SK-N-SH (cell line): ENCODE data around the gene PROP1. TPM values are rescaled to one million over a fixed set of nuclear protein-coding genes. Genes with fewer than 3 reads are reported as not detected.

Source experiments
- CTCF ChIA-PET: fragments of 300-600, 350-600 bp; formaldehyde crosslinking; extraction: SDS; loops from one replicate; lab custom pipeline; 2021; lab: Yijun Ruan, JAX
- POLR2A ChIA-PET: fragments of 350-600 bp; sonication (Branson Sonifier 250); formaldehyde crosslinking; extraction: SDS; loops from one replicate; lab custom pipeline; 2020; ENCODE audit warnings: antibody characterized with exemption, inconsistent platforms; lab: Yijun Ruan, JAX
- DNase-seq: peaks from one replicate; pipeline ENCODE4 v3.0.0; 2012
- H2AFZ ChIP-seq: fragments of 200-600 bp; sonication (generic); 2 replicates; pipeline ENCODE4 v1.8.1; 2016; ENCODE audit warnings: antibody characterized with exemption, mild to moderate bottlenecking, low read depth
- H3F3A ChIP-seq: fragments of 200-600 bp; sonication (generic); replicated peaks from 2 replicates; pipeline ENCODE3; 2016; ENCODE audit warnings: antibody characterized with exemption, mild to moderate bottlenecking; ENCODE audit not compliant: insufficient read depth
- H3K27ac ChIP-seq, 2 experiments: fragments of 200-500 bp in 1 of 2; fragments of 200-600 bp in 1 of 2; sonication (Bioruptor generic) in 1 of 2; sonication (generic), shearing (Covaris generic) in 1 of 2; 2 replicates each; pipeline versions ENCODE4 v1.5.1 to v1.6.1; 2014 to 2016; ENCODE audit warnings: low read depth in 2 of 2, inconsistent platforms in 1 of 2, low read length in 1 of 2, mild to moderate bottlenecking in 1 of 2, mixed read lengths in 1 of 2
- H3K27me3 ChIP-seq: fragments of 200-600 bp; sonication (generic), shearing (Covaris generic); 2 replicates; pipeline ENCODE4 v1.6.1; 2016; ENCODE audit warnings: mixed run types; ENCODE audit not compliant: insufficient read depth
- H3K36me3 ChIP-seq, 2 experiments: fragments of 200-500 bp in 1 of 2; fragments of 200-600 bp in 1 of 2; sonication (Bioruptor generic) in 1 of 2; sonication (generic) in 1 of 2; replicated peaks in 1 of 2; 2 replicates each; pipeline versions ENCODE3 to v1.5.1; 2014 to 2016; ENCODE audit warnings: low read length in 1 of 2, mild to moderate bottlenecking in 1 of 2; ENCODE audit not compliant: insufficient read depth in 2 of 2, control insufficient read depth in 1 of 2
- H3K4me1 ChIP-seq, 2 experiments: fragments of 200-500 bp in 1 of 2; fragments of 200-600 bp in 1 of 2; sonication (Bioruptor generic) in 1 of 2; sonication (generic), shearing (Covaris generic) in 1 of 2; 2 replicates each; pipeline versions ENCODE4 v1.5.1 to v1.6.1; 2014 to 2016; ENCODE audit warnings: low read depth in 1 of 2, low read length in 1 of 2, mixed run types in 1 of 2; ENCODE audit not compliant: insufficient read depth in 2 of 2, control insufficient read depth in 1 of 2
- H3K4me2 ChIP-seq: fragments of 200-600 bp; sonication (generic), shearing (Covaris generic); 2 replicates; pipeline ENCODE4 v1.6.1; 2017; ENCODE audit warnings: mixed run types
- H3K4me3 ChIP-seq, 2 experiments: fragments of 200-500 bp in 1 of 2; fragments of 200-600 bp in 1 of 2; sonication (Bioruptor generic) in 1 of 2; sonication (generic), shearing (Covaris generic) in 1 of 2; 2 replicates each; pipeline versions ENCODE4 v1.5.1 to v1.8.1; 2014 to 2016; ENCODE audit warnings: low read depth in 2 of 2, inconsistent platforms in 1 of 2, low read length in 1 of 2, mild to moderate bottlenecking in 1 of 2, mixed read lengths in 1 of 2, moderate library complexity in 1 of 2
- H3K79me2 ChIP-seq: fragments of 200-600 bp; sonication (generic); 2 replicates; pipeline ENCODE4 v1.8.1; 2017; ENCODE audit warnings: mild to moderate bottlenecking; ENCODE audit not compliant: insufficient read depth
- H3K9ac ChIP-seq: fragments of 200-600 bp; sonication (generic); 2 replicates; pipeline ENCODE4 v1.6.1; 2017; ENCODE audit warnings: mixed run types
- H3K9me2 ChIP-seq: fragments of 200-600 bp; sonication (generic); 2 replicates; pipeline ENCODE4 v1.6.1; 2017; ENCODE audit warnings: mixed run types
- H3K9me3 ChIP-seq: fragments of 200-600 bp; sonication (generic); 2 replicates; pipeline ENCODE4 v1.6.1; 2017; ENCODE audit warnings: mixed run types, mild to moderate bottlenecking, moderate library complexity
- H4K20me1 ChIP-seq: fragments of 200-600 bp; sonication (generic); 2 replicates; pipeline ENCODE4 v1.6.1; 2017; ENCODE audit warnings: mild to moderate bottlenecking, mixed run types; ENCODE audit not compliant: insufficient read depth
- ELF1 ChIP-seq: IDR thresholded peaks from 2 replicates; pipeline ENCODE4 v1.4.0; 2012
- EP300 ChIP-seq, 2 experiments: IDR thresholded peaks; 2 replicates each; pipeline versions ENCODE4 v1.4.0 to v1.6.1; 2012; ENCODE audit warnings: borderline replicate concordance in 1 of 2, low read depth in 1 of 2, low read length in 1 of 2
- EZH2phosphoT487 ChIP-seq: fragments of 200-600 bp; sonication (generic); IDR thresholded peaks from 2 replicates; pipeline ENCODE4 v1.6.1; 2017; ENCODE audit warnings: low read depth, mixed run types, mild to moderate bottlenecking, antibody characterized with exemption, moderate library complexity, borderline replicate concordance
- FOSL2 ChIP-seq: IDR thresholded peaks from 2 replicates; pipeline ENCODE4 v1.4.0; 2012; ENCODE audit warnings: low read depth, mild to moderate bottlenecking, moderate library complexity, borderline replicate concordance
- FOXJ3 ChIP-seq: sonication (generic); formaldehyde crosslinking; IDR thresholded peaks from 2 replicates; pipeline ENCODE4 v1.5.1; 2020; ENCODE audit warnings: mild to moderate bottlenecking, missing genetic modification reagents
- FOXM1 ChIP-seq: IDR thresholded peaks from 2 replicates; pipeline ENCODE4 v1.4.0; 2012; ENCODE audit warnings: low read depth, mild to moderate bottlenecking
- GABPA ChIP-seq: IDR thresholded peaks from 2 replicates; pipeline ENCODE4 v1.4.0; 2012; ENCODE audit warnings: low read depth, mild to moderate bottlenecking
- MXI1 ChIP-seq: IDR thresholded peaks from 2 replicates; pipeline ENCODE4 v1.6.1; 2012; ENCODE audit warnings: mild to moderate bottlenecking, low read depth, low read length, improper control_type of control experiment
- NFIC ChIP-seq: IDR thresholded peaks from 2 replicates; pipeline ENCODE4 v1.4.0; 2012; ENCODE audit warnings: borderline replicate concordance
- POLR2AphosphoS5 ChIP-seq: IDR thresholded peaks from 2 replicates; pipeline ENCODE4 v1.6.1; 2012; ENCODE audit warnings: low read depth, low read length
- RCOR1 ChIP-seq: fragments of 150-350 bp; IDR thresholded peaks from 2 replicates; pipeline ENCODE4 v1.6.1; 2017; ENCODE audit warnings: antibody characterized with exemption, low read length
- SIN3A ChIP-seq: IDR thresholded peaks from 2 replicates; pipeline ENCODE4 v1.6.1; 2012; ENCODE audit warnings: low read depth, mild to moderate bottlenecking, low read length, moderate library complexity, borderline replicate concordance
- TCF12 ChIP-seq: IDR thresholded peaks from 2 replicates; pipeline ENCODE4 v1.4.0; 2012
- TEAD4 ChIP-seq: IDR thresholded peaks from 2 replicates; pipeline ENCODE4 v1.4.0; 2012; ENCODE audit warnings: mild to moderate bottlenecking, borderline replicate concordance; ENCODE audit not compliant: insufficient read depth
- YY1 ChIP-seq: IDR thresholded peaks from 2 replicates; pipeline ENCODE4 v1.4.0; 2012; ENCODE audit warnings: low read depth, mild to moderate bottlenecking
- WGBS: methylation state at CpG from one replicate; pipeline ENCODE4 v1.1.6; 2017; ENCODE audit warnings: low lambda C conversion rate; 5-methylcytosine and 5-hydroxymethylcytosine counted together
- polyA plus RNA-seq, 3 experiments: library from polyadenylated mRNA; depleted of rRNA; stranded (reverse); fragments of >200 nt; gene quantifications; 2 replicates each; pipeline ENCODE4 v1.2.3, GENCODE V29; 2012
- TF ChIP-seq, protein P1 (sequence below): fragments of 150-350 bp; IDR thresholded peaks from 2 replicates; pipeline ENCODE4 v1.6.1; 2017; ENCODE audit warnings: antibody characterized with exemption, low read length, low read depth, borderline replicate concordance
- TF ChIP-seq, protein P2 (sequence below): IDR thresholded peaks from 2 replicates; pipeline ENCODE4 v1.4.0; 2012; ENCODE audit warnings: low read depth, borderline replicate concordance
- TF ChIP-seq, protein P3 (sequence below): IDR thresholded peaks from 2 replicates; pipeline ENCODE4; 2012
- TF ChIP-seq, protein P4 (sequence below): IDR thresholded peaks from 2 replicates; pipeline ENCODE4 v1.4.0; 2012; ENCODE audit warnings: low read depth
- TF ChIP-seq, protein P5 (sequence below): IDR thresholded peaks from 2 replicates; pipeline ENCODE4 v1.6.1; 2012; ENCODE audit warnings: mild to moderate bottlenecking, low read depth, low read length, moderate library complexity
- TF ChIP-seq, protein P6 (sequence below): fragments of 200-600 bp; sonication (generic); IDR thresholded peaks from 2 replicates; pipeline ENCODE4 v1.6.1; 2017; ENCODE audit warnings: antibody characterized with exemption, mild to moderate bottlenecking, moderate library complexity

The PROP1 gene
- polyA plus RNA-seq, 1 of the 3 experiments (the other 2 are of a cell fraction): not detected

DNA sequence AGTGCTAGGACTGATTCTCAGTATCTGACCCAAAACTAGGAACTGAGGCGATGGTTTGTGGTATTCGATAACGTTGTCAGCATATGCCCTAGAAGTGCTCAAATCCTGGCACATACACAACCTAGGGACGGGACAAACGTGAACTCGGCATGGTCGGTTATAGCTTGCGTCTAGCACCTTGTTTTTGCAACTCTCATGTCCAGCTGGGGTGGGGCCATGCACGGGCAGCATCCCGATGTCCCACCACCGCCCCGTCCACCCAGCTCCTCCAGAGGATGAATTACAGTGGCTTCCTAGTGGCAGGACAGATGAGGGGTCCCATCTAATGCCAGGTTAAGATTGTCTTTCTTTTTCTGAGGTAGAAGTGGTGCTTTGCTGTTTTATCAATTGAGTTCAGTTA is 31.6 kb downstream of the PROP1 start:
- Histone ChIP-seq H3F3A (no peaks in the 10 kb centered on the region), H3K4me1 (no peaks in the 10 kb centered on the region), H2AFZ (no peak overlapping the region), H3K9ac (no peak overlapping the region)
- CTCF ChIA-PET: no interaction called here
- TF ChIP-seq POLR2AphosphoS5: no peak
- no peak for TF ChIP-seq YY1
- TF ChIP-seq EZH2phosphoT487: no peak
- TF ChIP-seq, all 33 proteins: peak for 0
- no peaks in the 10 kb centered on the region for H3K9me2 ChIP-seq
- POLR2A ChIA-PET: no interaction called here
- 84% methylated on average over 12 of the region's 12 CpGs for WGBS
- H3K36me3 ChIP-seq: no peaks in the 10 kb centered on the region
- H3K79me2 ChIP-seq: no peaks in the 10 kb centered on the region
- no peak overlapping the region for H3K4me3 ChIP-seq
- DNase-seq: no peak
- H3K27ac ChIP-seq: no peak overlapping the region
- no peaks in the 10 kb centered on the region for H4K20me1 ChIP-seq
- no peak overlapping the region for H3K4me2 ChIP-seq
- H3K27me3 ChIP-seq: no peaks in the 10 kb centered on the region
- no peaks in the 10 kb centered on the region for H3K9me3 ChIP-seq

DNA sequence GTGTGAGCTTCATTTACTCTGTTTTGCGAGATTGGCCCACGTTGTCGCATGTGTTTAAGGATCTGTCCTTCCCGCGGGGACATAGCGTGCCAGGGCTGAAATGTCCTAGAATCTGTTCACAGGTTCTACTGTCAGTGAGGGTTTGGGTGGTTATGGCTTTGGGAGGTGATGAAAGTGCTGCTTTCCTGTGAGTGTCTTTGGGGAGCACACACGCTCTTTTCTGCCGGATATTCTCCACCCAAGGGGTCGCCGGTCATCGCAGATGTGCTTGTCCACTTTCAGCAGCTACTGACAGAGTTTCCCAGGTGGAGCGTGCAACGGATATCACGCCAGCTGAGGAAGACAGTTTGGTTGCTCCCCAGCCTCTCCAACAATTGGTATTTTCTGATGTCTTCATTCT is 32.1 kb downstream of the PROP1 start:
- no peak overlapping the region for H3K27ac ChIP-seq
- H3K4me1 ChIP-seq: no peaks in the 10 kb centered on the region
- DNase-seq: no peak
- 85% methylated on average over 14 of the region's 14 CpGs for WGBS
- no peaks in the 10 kb centered on the region for H4K20me1 ChIP-seq
- TF ChIP-seq, protein P1, sequence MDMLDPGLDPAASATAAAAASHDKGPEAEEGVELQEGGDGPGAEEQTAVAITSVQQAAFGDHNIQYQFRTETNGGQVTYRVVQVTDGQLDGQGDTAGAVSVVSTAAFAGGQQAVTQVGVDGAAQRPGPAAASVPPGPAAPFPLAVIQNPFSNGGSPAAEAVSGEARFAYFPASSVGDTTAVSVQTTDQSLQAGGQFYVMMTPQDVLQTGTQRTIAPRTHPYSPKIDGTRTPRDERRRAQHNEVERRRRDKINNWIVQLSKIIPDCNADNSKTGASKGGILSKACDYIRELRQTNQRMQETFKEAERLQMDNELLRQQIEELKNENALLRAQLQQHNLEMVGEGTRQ: no peak
- no peak for TF ChIP-seq POLR2AphosphoS5
- TF ChIP-seq GABPA: no peak
- no peak for TF ChIP-seq FOXJ3 (CRISPR knock-in tag)
- no peak for TF ChIP-seq FOSL2
- TF ChIP-seq, protein P2, sequence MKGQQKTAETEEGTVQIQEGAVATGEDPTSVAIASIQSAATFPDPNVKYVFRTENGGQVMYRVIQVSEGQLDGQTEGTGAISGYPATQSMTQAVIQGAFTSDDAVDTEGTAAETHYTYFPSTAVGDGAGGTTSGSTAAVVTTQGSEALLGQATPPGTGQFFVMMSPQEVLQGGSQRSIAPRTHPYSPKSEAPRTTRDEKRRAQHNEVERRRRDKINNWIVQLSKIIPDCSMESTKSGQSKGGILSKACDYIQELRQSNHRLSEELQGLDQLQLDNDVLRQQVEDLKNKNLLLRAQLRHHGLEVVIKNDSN: no peak
- no peak for TF ChIP-seq TEAD4
- TF ChIP-seq, protein P3, sequence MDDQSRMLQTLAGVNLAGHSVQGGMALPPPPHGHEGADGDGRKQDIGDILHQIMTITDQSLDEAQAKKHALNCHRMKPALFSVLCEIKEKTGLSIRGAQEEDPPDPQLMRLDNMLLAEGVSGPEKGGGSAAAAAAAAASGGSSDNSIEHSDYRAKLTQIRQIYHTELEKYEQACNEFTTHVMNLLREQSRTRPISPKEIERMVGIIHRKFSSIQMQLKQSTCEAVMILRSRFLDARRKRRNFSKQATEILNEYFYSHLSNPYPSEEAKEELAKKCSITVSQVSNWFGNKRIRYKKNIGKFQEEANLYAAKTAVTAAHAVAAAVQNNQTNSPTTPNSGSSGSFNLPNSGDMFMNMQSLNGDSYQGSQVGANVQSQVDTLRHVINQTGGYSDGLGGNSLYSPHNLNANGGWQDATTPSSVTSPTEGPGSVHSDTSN: no peak
- TF ChIP-seq, protein P4, sequence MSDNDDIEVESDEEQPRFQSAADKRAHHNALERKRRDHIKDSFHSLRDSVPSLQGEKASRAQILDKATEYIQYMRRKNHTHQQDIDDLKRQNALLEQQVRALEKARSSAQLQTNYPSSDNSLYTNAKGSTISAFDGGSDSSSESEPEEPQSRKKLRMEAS: no peak
- TF ChIP-seq YY1: no peak
- TF ChIP-seq ELF1: no peak
- no peak for TF ChIP-seq EP300 (IDR thresholded peaks at IDR 0.05; ENCODE audit: borderline replicate concordance in 1 of 2, low read depth in 1 of 2, low read length in 1 of 2)
- no peak for TF ChIP-seq RCOR1
- no peak for TF ChIP-seq SIN3A
- TF ChIP-seq, protein P5, sequence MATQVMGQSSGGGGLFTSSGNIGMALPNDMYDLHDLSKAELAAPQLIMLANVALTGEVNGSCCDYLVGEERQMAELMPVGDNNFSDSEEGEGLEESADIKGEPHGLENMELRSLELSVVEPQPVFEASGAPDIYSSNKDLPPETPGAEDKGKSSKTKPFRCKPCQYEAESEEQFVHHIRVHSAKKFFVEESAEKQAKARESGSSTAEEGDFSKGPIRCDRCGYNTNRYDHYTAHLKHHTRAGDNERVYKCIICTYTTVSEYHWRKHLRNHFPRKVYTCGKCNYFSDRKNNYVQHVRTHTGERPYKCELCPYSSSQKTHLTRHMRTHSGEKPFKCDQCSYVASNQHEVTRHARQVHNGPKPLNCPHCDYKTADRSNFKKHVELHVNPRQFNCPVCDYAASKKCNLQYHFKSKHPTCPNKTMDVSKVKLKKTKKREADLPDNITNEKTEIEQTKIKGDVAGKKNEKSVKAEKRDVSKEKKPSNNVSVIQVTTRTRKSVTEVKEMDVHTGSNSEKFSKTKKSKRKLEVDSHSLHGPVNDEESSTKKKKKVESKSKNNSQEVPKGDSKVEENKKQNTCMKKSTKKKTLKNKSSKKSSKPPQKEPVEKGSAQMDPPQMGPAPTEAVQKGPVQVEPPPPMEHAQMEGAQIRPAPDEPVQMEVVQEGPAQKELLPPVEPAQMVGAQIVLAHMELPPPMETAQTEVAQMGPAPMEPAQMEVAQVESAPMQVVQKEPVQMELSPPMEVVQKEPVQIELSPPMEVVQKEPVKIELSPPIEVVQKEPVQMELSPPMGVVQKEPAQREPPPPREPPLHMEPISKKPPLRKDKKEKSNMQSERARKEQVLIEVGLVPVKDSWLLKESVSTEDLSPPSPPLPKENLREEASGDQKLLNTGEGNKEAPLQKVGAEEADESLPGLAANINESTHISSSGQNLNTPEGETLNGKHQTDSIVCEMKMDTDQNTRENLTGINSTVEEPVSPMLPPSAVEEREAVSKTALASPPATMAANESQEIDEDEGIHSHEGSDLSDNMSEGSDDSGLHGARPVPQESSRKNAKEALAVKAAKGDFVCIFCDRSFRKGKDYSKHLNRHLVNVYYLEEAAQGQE: no peak
- no peak for TF ChIP-seq FOXM1
- TF ChIP-seq NFIC: no peak
- TF ChIP-seq, protein P6, sequence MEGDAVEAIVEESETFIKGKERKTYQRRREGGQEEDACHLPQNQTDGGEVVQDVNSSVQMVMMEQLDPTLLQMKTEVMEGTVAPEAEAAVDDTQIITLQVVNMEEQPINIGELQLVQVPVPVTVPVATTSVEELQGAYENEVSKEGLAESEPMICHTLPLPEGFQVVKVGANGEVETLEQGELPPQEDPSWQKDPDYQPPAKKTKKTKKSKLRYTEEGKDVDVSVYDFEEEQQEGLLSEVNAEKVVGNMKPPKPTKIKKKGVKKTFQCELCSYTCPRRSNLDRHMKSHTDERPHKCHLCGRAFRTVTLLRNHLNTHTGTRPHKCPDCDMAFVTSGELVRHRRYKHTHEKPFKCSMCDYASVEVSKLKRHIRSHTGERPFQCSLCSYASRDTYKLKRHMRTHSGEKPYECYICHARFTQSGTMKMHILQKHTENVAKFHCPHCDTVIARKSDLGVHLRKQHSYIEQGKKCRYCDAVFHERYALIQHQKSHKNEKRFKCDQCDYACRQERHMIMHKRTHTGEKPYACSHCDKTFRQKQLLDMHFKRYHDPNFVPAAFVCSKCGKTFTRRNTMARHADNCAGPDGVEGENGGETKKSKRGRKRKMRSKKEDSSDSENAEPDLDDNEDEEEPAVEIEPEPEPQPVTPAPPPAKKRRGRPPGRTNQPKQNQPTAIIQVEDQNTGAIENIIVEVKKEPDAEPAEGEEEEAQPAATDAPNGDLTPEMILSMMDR: no peak
- no peak for TF ChIP-seq MXI1
- TF ChIP-seq TCF12: no peak
- TF ChIP-seq, all 33 proteins: peak for 0
- Histone ChIP-seq H3K9me3 (no peaks in the 10 kb centered on the region), H3K9me2 (no peaks in the 10 kb centered on the region), H3K9ac (no peak overlapping the region), H3K4me3 (no peak overlapping the region), H3K4me2 (no peak overlapping the region), H3K36me3 (no peaks in the 10 kb centered on the region), H3F3A (no peaks in the 10 kb centered on the region), H2AFZ (no peak overlapping the region), H3K79me2 (no peaks in the 10 kb centered on the region), H3K27me3 (no peaks in the 10 kb centered on the region)
- POLR2A ChIA-PET: no interaction called here
- CTCF ChIA-PET: no interaction called here
